PC-9 (cell line): ENCODE data around the gene TMEM200B.

ENCODE experiments used
- EZH2 ChIP-seq: fragments of 200-600 bp; sonication (generic); IDR thresholded peaks from 2 replicates; pipeline ENCODE4 v1.8.0; 2017; ENCODE audit warnings: antibody characterized with exemption, low read depth
- TF ChIP-seq, protein P1 (sequence below): fragments of 200-600 bp; sonication (generic); conservative IDR thresholded peaks from 2 replicates; pipeline ENCODE4 v1.6.1; 2017; ENCODE audit warnings: mixed run types, antibody characterized with exemption, mild to moderate bottlenecking, moderate library complexity

DNA sequence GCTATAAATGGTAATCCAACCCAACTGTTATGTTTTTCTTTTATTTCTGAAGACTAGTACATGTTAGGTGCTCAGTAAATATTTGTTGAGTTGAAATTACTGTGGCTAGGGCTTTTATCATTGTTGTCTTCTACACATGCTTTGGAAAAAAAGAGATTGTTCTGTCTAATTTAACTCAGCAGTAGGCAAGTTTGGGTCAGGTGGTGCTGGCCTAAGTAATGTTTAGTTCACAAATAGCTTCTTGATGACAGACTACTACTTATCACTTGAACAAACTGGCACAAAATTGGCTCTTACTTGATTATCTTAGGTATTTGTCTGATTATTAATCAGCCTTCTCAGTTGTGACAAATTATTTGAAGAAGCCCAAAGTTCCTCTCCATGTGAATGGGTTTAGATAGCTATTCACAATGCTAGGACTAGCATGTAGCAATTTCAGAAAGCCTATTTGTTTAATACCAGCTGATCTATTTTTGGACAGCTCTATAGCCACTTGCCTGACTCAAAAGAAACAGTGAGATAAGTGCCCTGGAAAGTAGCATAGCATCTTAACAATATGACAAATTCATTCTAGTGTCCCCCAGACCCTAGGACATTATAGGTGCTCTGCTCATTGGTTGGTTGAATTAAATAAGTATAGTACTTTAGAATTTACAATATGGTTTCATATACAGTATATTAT is 32.6 kb downstream of the TMEM200B start:
- no peak for TF ChIP-seq EZH2
- TF ChIP-seq, protein P1, sequence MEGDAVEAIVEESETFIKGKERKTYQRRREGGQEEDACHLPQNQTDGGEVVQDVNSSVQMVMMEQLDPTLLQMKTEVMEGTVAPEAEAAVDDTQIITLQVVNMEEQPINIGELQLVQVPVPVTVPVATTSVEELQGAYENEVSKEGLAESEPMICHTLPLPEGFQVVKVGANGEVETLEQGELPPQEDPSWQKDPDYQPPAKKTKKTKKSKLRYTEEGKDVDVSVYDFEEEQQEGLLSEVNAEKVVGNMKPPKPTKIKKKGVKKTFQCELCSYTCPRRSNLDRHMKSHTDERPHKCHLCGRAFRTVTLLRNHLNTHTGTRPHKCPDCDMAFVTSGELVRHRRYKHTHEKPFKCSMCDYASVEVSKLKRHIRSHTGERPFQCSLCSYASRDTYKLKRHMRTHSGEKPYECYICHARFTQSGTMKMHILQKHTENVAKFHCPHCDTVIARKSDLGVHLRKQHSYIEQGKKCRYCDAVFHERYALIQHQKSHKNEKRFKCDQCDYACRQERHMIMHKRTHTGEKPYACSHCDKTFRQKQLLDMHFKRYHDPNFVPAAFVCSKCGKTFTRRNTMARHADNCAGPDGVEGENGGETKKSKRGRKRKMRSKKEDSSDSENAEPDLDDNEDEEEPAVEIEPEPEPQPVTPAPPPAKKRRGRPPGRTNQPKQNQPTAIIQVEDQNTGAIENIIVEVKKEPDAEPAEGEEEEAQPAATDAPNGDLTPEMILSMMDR, result no peak
